Measurements from ENCODE around the gene GNL3L. TPM values are rescaled to one million over a fixed set of nuclear protein-coding genes. Genes with fewer than 3 reads are reported as not detected.

Gene GNL3L
- total and polyA plus RNA-seq, 2 of the 13 experiments (the other 11 are each of a cell fraction or from before 2014, with no cell fraction given), result 12.1 to 32.6 TPM

- no peak overlapping the region for H3K9ac ChIP-seq (ENCODE audit: insufficient read depth, low read depth, low read length)
- DNase-seq (ENCODE audit: low spot score) (no peak), FAIRE-seq (no peak), ATAC-seq (no peak)
- no peaks in the 10 kb centered on the region for H3K9me3 ChIP-seq (ENCODE audit: low read length)
- no peak overlapping the region for H3K4me3 ChIP-seq (replicated peaks in 1 of 3; ENCODE audit: insufficient read depth in 1 of 3, low read depth in 2 of 3, low read length in 3 of 3)
- TF ChIP-seq ZNF678 (CRISPR knock-in tag; IDR thresholded peaks at IDR 0.05), result no peak
- no peak for TF ChIP-seq GZF1 (CRISPR knock-in tag; IDR thresholded peaks at IDR 0.05)
- TF ChIP-seq ZNF562 (CRISPR knock-in tag; IDR thresholded peaks at IDR 0.05; ENCODE audit: borderline replicate concordance), result no peak
- TF ChIP-seq ZMYM3 (CRISPR knock-in tag; IDR thresholded peaks at IDR 0.05), result no peak
- TF ChIP-seq ELF4 (CRISPR knock-in tag; IDR thresholded peaks at IDR 0.05; ENCODE audit: borderline replicate concordance), result no peak
- no peak for TF ChIP-seq ZNF619 (CRISPR knock-in tag; IDR thresholded peaks at IDR 0.05)
- no peak for TF ChIP-seq SOX5 (CRISPR knock-in tag; IDR thresholded peaks at IDR 0.05; ENCODE audit: borderline replicate concordance)
- no peak for TF ChIP-seq SMYD3 (CRISPR knock-in tag; IDR thresholded peaks at IDR 0.05)
- TF ChIP-seq ZNF883 (CRISPR knock-in tag; IDR thresholded peaks at IDR 0.05; ENCODE audit: not compliant biosample characterization), result no peak
- TF ChIP-seq MAFF (IDR thresholded peaks at IDR 0.05; ENCODE audit: low read depth, low read length), result no peak
- TF ChIP-seq ZNF235 (CRISPR knock-in tag; IDR thresholded peaks at IDR 0.05; ENCODE audit: borderline replicate concordance), result no peak
- TF ChIP-seq ZNF609 (CRISPR knock-in tag; IDR thresholded peaks at IDR 0.05; ENCODE audit: borderline replicate concordance), result no peak
- no peak for TF ChIP-seq JDP2 (CRISPR knock-in tag; IDR thresholded peaks at IDR 0.05; ENCODE audit: borderline replicate concordance)
- no peak for TF ChIP-seq HHEX (CRISPR knock-in tag; IDR thresholded peaks at IDR 0.05)
- no peak for TF ChIP-seq MED8 (CRISPR knock-in tag; IDR thresholded peaks at IDR 0.05; ENCODE audit: insufficient replicate concordance)
- TF ChIP-seq AFF4 (CRISPR knock-in tag; IDR thresholded peaks at IDR 0.05), result no peak
- no peak for TF ChIP-seq ZNF292 (CRISPR knock-in tag; IDR thresholded peaks at IDR 0.05; ENCODE audit: borderline replicate concordance, low read depth)
- no peak for TF ChIP-seq ZNF570 (CRISPR knock-in tag; IDR thresholded peaks at IDR 0.05; ENCODE audit: borderline replicate concordance)
- no TSS peak for BruUV-seq (replicated peaks)
- H2AFZ ChIP-seq (ENCODE audit: low read length), result no peak overlapping the region
- 100% methylated on average over 3 of the region's 8 CpGs for WGBS (ENCODE audit: low lambda C conversion rate)
- peaks cover 8 to 49% of the 10 kb centered on the region in 2 experiments; a peak in 4 of 5 replicates for H3K36me3 ChIP-seq (replicated peaks in 1 of 2; ENCODE audit: control insufficient read depth in 1 of 2, insufficient read depth in 2 of 2, low read length in 2 of 2)
- H3K4me2 ChIP-seq (ENCODE audit: low read depth, low read length), result no peak overlapping the region
- H4K20me1 ChIP-seq (ENCODE audit: insufficient read depth, low read length), result no peaks in the 10 kb centered on the region
- H3K27me3 ChIP-seq (ENCODE audit: control insufficient read depth in 1 of 2, insufficient read depth in 2 of 2, low read length in 2 of 2), result no peaks in the 10 kb centered on the region
- no peak overlapping the region for H3K27ac ChIP-seq (ENCODE audit: extremely low read length, insufficient read depth, low read length)
- ChIA-PET POLR2A (no interaction called here), CTCF (ENCODE audit: low intra/inter-chr PET ratio, low total read pairs) (no interaction called here)
- no peaks in the 10 kb centered on the region for H3K79me2 ChIP-seq (ENCODE audit: insufficient read depth, low read length)
- in situ Hi-C loops (cut with HindIII; ENCODE audit: extremely low pct_ligation_motif_present, low pct_unique_long_range_greater_than_20kb) (no loop called here), intact Hi-C loops (cut with micrococcal nuclease; ENCODE audit: unreplicated experiment) (no loop called here)
- H3K4me1 ChIP-seq (ENCODE audit: insufficient read depth, low read length), result no peaks in the 10 kb centered on the region
These were observed 21.8 kb downstream of the GNL3L start for GRCh38 chrX:54551801-54552200.
